SH-SY5Y (cell line): ENCODE data around the gene COX19.

ENCODE experiments used
- GATA2 ChIP-seq: IDR thresholded peaks from 2 replicates; pipeline ENCODE4 v1.6.1; 2011; ENCODE audit warnings: mild to moderate bottlenecking, low read depth, low read length
- GATA3 ChIP-seq: IDR thresholded peaks from 2 replicates; pipeline ENCODE4 v1.6.1; 2011; ENCODE audit warnings: low read depth, mild to moderate bottlenecking, low read length, moderate library complexity

DNA sequence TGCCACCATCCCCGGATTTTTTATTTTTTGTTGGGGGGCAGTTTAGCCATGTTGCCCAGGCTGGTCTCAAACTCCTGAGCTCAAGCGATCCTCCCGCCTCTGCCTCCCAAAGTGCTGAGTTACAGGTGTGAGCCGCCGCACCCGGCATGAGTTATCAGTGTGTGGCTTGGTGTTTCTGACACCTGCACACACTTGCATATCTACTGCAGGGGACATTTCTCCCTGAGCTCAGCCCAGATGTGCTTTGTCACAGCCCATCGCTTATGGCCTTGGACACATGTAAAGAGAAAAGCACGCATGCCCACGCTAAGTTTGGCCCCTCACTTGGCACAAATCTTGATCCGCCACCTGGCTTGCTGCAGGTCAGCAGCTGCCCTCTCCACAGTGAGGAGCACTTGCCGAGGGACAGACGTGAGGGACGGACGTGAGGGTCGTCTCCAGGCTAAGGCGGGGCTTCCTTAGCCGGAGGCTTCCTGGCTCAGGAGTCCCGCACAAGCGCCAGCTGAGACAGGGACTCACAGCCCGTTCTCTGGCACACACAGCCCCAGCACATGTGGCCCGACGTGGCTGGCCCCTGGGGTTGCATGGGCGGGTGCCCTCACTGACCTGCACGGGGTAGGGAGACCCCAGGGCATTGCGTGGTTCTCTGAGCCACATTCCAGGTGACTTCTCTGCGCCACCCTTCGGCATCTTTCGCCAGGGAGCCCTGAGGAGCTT is 19.4 kb upstream of the COX19 start:
- TF ChIP-seq GATA2: no peak
- TF ChIP-seq GATA3: no peak
